ENCODE data around the gene HTT.
A peak's percentile ranks its signal among the peaks of the same experiment; 100 is the strongest.
"Not testable (repeated sequence)": the region's sequence is repeated elsewhere in the genome, so short reads cannot be mapped to it uniquely, and the experiment has no call there.

The HTT gene

GRCh38 chr4:3082925-3083515 is 8.5 kb downstream of the HTT start:
- DNase-seq (ENCODE audit: low read depth, low spot score): no peak

- no peak for DNase-seq (ENCODE audit: low read depth, low spot score)
Observed at GRCh38 chr4:3083732-3084131, 9.3 kb downstream of the HTT start.

- DNase-seq (ENCODE audit: low read depth, low spot score): no peak
Observed at GRCh38 chr4:3085948-3086670, 11.6 kb downstream of the HTT start.

- no peak for DNase-seq (ENCODE audit: low read depth, low spot score)
Observed at GRCh38 chr4:3087115-3087797, 12.8 kb downstream of the HTT start.

- DNase-seq (ENCODE audit: low read depth, low spot score): no peak
Observed at GRCh38 chr4:3091464-3091863, 17.0 kb downstream of the HTT start.

- not testable (repeated sequence) for DNase-seq (ENCODE audit: low read depth, low spot score)
Observed at GRCh38 chr4:3094701-3095100, 20.2 kb downstream of the HTT start.

GRCh38 chr4:3096202-3096601 is 21.7 kb downstream of the HTT start:
- no peak for DNase-seq (ENCODE audit: low read depth, low spot score)

GRCh38 chr4:3098346-3098745 is 23.9 kb downstream of the HTT start:
- DNase-seq (ENCODE audit: low read depth, low spot score): no peak

GRCh38 chr4:3106339-3107186 is 32.1 kb downstream of the HTT start:
- DNase-seq (ENCODE audit: low read depth, low spot score): peak; percentile 82

- no peak for DNase-seq (ENCODE audit: low read depth, low spot score)
Observed at GRCh38 chr4:3107271-3107670, 32.8 kb downstream of the HTT start.

GRCh38 chr4:3107691-3108121 is 33.2 kb downstream of the HTT start:
- DNase-seq (ENCODE audit: low read depth, low spot score): no peak

GRCh38 chr4:3108211-3108610 is 33.7 kb downstream of the HTT start:
- DNase-seq (ENCODE audit: low read depth, low spot score): no peak

- no peak for DNase-seq (ENCODE audit: low read depth, low spot score)
Observed at GRCh38 chr4:3111461-3111860, 37.0 kb downstream of the HTT start.

- no peak for DNase-seq (ENCODE audit: low read depth, low spot score)
Observed at GRCh38 chr4:3112201-3112600, 37.7 kb downstream of the HTT start.

GRCh38 chr4:3112609-3113469 is 38.4 kb downstream of the HTT start:
- DNase-seq (ENCODE audit: low read depth, low spot score): no peak

- DNase-seq (ENCODE audit: low read depth, low spot score): no peak
Observed at GRCh38 chr4:3114377-3114776, 39.9 kb downstream of the HTT start.

GRCh38 chr4:3115637-3116270 is 41.3 kb downstream of the HTT start:
- no peak for DNase-seq (ENCODE audit: low read depth, low spot score)

GRCh38 chr4:3116955-3117354 is 42.5 kb downstream of the HTT start:
- DNase-seq (ENCODE audit: low read depth, low spot score): no peak

GRCh38 chr4:3118312-3118711 is 43.8 kb downstream of the HTT start:
- no peak for DNase-seq (ENCODE audit: low read depth, low spot score)

- no peak for DNase-seq (ENCODE audit: low read depth, low spot score)
Observed at GRCh38 chr4:3119464-3119863, 45.0 kb downstream of the HTT start.

- DNase-seq (ENCODE audit: low read depth, low spot score): no peak
Observed at GRCh38 chr4:3121110-3121509, 46.6 kb downstream of the HTT start.

All from activated naive CD8-positive, alpha-beta T cell treated with anti-CD3 and anti-CD28 coated beads, Interleukin-2, amount 50 U/mL, for 16 hours (primary cell).